Measurements from ENCODE around the gene NDFIP2.

NDFIP2 gene

GRCh38 chr13:79497852-79498251 is 16.9 kb downstream of the NDFIP2 start:
- DNase-seq, result no peak

- DNase-seq, result no peak
Measured at GRCh38 chr13:79500829-79501228, 19.9 kb downstream of the NDFIP2 start.

GRCh38 chr13:79501538-79502232 is 20.7 kb downstream of the NDFIP2 start:
- no peak for DNase-seq

- DNase-seq, result no peak
Measured at GRCh38 chr13:79502859-79503468, 22.0 kb downstream of the NDFIP2 start.

DNA sequence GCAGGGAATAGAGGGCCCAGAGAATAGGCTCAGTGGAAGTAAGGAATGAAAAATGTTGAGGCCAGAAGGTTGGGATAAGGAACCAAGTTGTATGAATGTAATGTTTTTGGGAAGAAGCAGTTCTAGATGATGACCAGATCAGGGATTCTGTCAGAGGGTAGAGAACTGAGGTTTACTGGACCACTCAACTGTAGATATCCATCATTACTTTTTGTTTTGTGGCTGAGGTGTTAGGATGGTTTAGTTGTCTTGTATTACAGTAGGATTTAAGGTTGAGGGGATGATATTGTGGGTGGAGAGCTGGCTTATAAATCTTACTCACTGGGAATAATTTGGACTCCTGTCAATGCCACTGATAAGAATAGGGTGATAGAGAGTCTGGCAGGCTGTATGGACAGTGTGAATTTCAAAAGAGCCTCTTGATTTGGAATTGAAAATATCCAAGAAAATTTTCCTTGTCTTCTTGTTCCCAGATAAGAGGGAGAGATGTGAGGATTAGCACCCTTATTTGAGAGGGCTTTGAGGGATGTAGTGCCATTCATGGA is 22.6 kb downstream of the NDFIP2 start:
- DNase-seq, result no peak

DNA sequence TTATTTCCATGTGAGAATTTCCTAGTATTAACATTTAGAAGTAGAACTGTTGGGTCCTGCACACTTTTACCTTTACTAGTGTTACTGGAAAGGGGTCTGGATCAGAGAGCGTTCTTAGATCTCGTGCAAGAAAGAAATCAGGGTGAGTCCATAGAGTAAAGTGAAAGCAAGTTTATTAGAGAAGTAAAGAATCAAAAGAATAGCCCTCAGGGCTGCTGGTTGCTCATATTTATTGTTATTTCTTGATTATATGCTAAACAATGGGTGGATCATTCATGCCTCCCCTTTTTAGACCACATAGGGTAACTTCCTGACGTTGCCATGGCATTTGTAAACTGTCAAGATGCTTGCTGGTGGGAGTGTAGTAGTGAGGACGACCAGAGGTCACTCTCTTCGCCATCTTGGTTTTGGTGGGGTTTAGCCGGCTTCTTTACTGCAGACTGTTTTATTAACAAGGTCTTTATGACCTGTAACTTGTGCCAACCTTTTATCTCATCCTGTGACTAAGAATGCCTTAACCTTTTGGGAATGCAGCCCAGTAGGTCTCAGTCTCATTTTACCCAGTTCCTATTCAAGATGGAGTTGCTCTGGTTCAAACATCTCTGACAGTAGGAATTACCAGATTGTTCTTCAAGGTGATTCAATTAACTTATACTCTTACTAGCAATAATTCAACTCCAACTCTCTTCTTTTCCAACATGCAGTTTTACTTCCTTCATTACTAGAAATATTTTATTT is 27.4 kb downstream of the NDFIP2 start:
- DNase-seq, result no peak

- DNase-seq, result no peak
Measured at GRCh38 chr13:79511611-79512010, 30.7 kb downstream of the NDFIP2 start.

- DNase-seq, result no peak
Measured at GRCh38 chr13:79512950-79513349, 32.0 kb downstream of the NDFIP2 start.

GRCh38 chr13:79516595-79516994 is 35.6 kb downstream of the NDFIP2 start:
- no peak for DNase-seq

DNA sequence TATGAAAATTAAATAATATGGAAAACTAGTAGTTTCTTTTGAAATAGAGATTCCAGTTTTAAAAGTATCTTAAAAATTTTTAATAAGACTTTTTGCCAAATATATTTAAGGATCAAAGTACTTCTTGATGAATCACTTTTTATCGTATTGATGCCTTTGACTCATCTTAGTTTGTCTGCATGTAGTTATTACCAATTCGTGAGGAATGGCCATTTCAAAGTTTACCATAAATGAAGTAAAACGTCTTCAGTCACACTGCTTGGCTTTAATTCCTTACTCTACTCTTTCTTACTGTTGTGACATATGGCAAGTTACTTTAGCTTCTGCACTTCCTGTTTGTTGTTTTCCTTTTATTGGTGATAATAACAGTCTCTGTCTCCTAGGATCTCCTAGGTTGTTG is 38.3 kb downstream of the NDFIP2 start:
- no peak for DNase-seq

GRCh38 chr13:79522583-79522982 is 41.6 kb downstream of the NDFIP2 start:
- no peak for DNase-seq

DNA sequence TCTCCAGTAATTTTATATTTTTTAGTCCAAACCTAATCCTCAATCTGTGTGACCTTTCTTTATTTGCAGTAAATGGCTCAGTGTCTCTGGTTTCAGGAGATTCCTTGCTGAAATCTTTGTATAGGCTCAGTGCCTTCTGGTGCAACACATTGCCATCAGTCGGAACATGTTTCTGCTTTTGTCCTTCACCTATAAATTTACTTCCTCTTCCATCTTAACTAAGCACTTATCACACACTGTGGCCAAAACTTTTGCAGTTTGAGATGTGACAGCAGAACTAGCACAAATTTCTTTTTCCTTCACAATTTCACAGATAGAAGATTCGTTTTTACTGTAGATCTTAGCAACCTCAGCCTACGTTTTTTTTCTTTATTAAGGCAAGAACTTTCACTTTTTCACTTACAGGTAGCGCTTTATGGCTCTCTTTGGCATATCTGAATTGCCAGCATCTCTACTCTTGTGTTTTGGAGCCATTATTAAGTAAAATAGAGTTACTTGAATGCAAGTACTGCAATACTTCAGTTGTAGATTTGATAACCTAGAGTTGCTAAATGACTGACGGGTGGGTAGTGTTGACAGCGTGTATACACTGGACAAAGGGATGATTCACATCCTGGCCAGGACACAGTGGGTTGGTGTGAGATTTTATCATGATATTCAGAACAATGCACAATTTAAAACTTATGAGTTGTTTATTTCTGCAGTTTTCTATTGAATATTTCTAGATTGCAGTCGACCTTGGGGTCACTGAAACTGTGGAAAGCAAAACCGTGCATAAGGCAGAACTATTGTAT is 44.3 kb downstream of the NDFIP2 start:
- no peak for DNase-seq

- no peak for DNase-seq
Measured at GRCh38 chr13:79527698-79528097, 46.7 kb downstream of the NDFIP2 start.

DNA sequence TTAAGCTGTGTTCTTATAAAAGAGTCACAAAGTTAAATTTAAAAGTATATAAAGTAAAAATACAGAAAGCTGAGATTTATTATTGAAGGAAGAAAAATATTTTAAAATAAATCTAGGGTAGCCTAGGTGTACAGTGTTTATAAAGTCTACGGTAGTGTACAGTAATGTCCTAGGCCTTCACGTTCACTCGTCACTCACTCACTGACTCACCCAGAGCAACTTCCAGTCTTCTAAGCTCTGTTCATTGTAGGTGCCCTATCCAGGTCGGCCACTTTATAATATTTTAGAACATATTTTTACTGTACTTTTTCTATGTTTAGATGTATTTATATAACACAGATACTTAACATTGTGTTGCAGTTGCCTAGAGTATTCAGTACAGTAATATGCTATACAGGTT is 47.4 kb downstream of the NDFIP2 start:
- no peak for DNase-seq

GRCh38 chr13:79528759-79529191 is 47.8 kb downstream of the NDFIP2 start:
- DNase-seq, result no peak

DNA sequence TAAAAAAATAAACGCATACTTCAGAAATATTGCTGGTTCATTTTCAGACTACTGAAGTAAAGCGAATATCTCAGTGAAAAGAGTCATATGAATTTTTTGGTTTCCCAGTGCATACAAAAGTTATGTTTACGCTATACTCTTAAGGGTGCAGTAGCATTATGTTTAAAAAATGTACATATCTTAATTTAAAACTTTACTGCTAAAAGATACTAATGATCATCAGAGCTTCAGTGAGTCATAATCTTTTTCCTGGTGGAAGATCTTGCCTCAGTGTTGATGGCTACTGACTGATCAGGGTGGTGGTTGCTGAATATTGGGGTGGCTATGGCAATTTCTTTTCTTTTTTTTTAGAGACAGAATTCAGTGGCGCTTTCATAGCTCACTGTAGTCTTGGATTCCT is 48.9 kb downstream of the NDFIP2 start:
- no peak for DNase-seq

DNA sequence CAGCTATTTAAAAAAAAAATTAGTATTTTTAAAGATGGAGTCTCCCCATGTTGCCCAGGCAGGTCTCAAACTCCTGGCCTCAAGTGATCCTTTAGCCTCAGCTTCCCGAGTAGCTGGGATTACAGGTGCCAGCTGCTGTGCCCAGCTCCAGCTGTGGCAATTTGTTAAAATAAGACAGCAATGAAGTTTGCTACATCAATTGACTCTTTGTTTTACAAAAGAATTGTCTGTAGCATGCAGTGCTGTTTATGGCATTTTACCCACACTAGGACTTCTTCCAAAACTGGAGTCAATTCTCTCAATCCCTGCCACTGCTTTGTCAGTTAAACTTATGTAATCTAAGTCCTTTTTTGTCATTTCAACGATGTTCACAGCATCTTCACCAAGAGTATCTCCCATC is 49.3 kb downstream of the NDFIP2 start:
- no peak for DNase-seq

DNA sequence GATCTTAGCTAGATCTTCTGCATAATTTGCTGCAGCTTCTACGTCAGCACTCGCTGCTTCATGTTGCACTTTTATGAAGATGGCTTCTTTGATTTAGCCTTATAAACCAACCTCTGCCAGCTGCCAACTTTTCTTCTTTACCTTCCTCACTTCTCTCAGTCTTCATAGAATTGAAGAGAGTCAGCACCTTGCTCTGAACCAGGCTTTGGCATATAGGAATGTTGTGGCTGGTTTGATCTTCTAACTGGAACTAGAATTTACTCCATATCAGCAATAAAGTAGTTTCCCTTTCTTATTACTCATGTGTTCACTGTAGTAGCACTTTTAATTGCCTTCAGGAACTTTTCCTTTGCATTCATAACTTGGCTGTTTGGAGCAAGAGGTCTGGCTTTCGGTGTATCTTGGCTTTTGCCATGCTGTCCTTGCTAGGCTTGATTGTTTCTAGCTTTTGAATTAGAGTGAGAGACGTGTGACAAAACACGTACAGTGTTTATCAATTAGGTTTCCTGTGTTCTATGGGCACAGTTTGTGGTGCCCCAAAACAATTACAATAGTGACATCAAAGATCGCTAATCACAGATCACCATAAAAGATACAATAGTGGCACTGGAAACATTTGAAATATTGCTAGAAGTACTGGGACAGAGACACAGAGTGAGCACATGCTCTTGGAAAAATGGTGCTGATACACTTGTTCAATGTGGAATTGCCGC is 50.7 kb downstream of the NDFIP2 start:
- DNase-seq, result no peak

- DNase-seq, result no peak
Measured at GRCh38 chr13:79532576-79532975, 51.6 kb downstream of the NDFIP2 start.

GRCh38 chr13:79533781-79534400 is 52.9 kb downstream of the NDFIP2 start:
- DNase-seq, result no peak

DNA sequence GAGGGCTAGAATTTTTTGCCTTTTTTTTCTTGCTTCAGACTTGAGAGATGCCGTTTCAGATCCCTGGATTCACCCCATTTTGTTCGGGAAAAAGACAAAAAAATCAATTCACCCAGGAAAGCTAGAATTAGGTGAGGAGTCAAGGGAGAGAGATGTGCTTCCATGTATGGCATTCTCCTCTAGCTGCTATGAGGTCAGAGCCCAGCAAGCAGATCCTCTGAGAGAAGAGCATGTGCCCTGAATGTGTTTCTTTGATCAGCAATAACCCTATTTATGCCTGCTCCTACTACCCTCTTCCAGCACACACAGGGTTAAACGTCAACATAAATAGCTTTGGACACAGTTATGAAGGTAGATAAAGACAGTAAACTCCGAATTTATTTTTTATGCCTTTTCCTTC is 53.6 kb downstream of the NDFIP2 start:
- DNase-seq, result no peak

- no peak for DNase-seq
Measured at GRCh38 chr13:79538757-79539156, 57.8 kb downstream of the NDFIP2 start.

Data from activated gamma-delta T cell treated with Interleukin-2 at 50 U/mL for 16 hours (primary cell).